GM21717 (cell line): ENCODE measurements around the gene NR5A1.

Source experiments
- ATAC-seq: cut with Tn5 transposase; IDR thresholded peaks from one replicate; pipeline ENCODE4 v1.9.1; 2021; ENCODE audit warnings: mild to moderate bottlenecking, moderate library complexity; ENCODE audit not compliant: unreplicated experiment

NR5A1 gene

DNA sequence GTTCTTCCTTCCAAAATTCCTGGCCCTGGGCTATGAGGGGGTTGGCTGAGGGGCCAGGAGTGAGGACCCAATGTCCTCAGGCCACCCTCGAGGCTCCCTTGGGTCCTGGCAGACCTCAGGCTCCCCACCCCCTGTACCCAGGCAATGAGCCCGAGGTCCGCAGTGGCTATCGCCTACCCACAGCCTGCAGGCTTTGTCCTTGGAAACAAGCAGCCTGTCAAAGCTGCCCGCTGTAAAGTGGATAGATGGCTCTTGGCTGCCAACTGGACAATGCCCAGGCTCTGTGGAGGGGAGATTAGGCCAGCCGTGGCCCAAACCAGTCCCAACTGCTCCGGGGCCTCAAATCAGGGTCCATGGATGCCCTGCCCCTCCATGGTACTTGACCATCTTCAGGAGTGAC, 59.2 kb downstream of the NR5A1 start:
- ATAC-seq = no peak

DNA sequence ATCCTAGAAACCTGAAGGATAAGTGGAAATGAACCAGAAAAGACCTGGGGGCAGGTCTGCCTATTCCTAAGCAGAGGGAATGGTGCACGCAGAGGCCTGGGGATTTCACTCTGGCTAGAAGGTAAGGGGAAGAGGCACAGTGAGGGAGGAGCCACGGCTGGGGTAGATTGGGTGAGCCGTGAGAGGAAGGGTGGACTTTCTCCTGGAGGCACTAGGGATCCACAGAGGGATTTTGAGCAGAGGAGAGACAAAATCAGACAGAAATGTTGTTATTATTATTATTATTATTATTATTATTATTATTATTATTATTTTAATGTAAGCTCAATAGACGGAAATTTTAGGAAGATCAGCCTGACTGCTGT, 59.9 kb downstream of the NR5A1 start:
- no peak for ATAC-seq

DNA sequence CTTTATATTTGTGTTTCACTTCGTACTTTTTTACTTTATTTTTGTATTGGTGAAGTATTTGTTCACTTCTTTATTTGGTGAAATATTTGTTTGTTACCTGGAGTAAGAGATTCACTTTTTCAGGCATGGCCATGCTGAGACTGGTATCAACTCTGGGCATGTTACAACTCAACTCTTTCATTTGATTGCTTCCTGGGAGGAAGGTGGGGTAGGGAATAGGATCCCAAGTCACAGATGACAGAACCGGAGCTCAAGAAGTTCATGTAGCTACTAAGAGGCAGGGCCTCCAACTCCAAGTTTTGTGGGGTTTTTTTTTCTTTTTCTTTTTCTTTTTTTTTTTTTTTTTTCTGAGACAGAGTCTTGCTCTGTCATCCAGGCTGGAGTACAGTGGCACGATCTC, 63.0 kb downstream of the NR5A1 start:
- no peak for ATAC-seq

DNA sequence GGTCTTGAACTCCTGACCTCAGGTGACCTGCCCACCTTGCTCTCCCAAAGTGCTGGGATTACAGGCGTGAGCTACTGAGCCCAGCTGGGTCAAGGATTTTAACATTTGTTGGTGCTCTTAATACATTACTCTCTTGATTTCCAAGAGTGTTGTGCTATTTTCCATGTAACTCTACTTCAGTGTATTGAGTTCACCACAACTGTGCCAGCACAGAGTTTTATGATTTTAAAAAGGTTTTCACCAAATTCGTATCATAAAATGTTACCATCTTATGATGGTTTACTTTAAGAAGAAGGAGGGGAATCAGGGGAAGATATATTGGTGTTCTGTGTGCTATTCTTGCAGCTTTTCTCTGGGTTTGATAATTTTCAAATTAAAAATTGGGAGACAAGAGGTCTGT, 63.6 kb downstream of the NR5A1 start:
- ATAC-seq = no peak

DNA sequence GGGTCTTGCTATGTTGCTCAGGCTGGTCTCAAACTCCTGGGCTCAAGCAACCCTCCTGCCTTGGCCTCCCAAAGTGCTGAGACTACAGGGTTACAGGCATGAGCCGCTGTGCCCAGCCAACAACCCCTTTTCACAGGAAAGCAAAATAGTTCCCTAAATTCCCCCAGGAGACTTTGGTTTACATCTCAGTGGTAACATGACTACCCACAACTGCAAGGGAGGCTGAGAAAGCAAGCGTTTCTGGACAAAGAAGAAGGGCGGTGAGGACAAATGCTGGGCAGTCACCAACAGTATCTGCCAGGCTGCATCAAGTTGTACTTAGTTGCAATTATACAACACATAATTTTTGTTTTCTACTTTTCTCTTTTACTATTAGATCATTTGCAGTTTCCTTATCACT, 64.4 kb downstream of the NR5A1 start:
- ATAC-seq = no peak

DNA sequence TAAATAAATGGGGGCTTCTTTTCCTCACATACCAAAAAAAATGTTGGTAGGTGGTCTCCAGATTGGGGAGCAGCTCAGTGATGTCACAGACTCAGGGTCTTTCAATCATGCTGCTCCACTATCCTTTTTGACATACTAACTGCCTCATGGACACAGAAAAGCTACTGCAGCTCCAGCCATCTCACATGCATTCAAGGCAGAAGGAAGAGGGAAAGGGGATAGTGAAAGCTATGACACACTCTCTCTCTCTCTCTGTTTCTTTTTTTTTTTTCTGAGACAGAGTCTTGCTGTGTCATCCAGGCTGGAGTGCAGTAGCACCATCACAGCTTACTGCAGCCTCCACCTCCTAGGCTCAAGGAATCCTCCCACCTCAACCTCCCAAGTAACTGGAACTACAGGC, 64.8 kb downstream of the NR5A1 start:
- ATAC-seq = no peak

DNA sequence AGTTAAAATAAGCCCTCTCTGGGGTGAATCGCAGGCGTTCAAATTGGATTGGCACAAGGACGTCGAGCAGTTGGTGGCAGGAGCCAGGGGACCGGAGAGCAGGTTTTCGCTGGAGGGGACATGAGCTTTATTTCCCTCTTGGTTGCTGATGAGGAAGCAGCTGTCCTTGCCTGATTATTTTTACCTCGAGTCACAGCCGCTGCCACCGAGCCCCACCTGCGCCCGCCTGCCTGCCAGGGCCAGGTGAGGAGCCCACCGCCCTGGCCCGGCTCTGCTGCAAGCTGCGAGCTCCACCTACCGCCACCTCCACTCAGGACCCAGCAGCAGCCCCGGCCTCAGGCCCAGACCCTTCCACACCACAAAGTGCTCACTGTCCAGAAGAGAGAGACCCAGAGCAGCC, 65.9 kb downstream of the NR5A1 start:
- ATAC-seq = no peak

DNA sequence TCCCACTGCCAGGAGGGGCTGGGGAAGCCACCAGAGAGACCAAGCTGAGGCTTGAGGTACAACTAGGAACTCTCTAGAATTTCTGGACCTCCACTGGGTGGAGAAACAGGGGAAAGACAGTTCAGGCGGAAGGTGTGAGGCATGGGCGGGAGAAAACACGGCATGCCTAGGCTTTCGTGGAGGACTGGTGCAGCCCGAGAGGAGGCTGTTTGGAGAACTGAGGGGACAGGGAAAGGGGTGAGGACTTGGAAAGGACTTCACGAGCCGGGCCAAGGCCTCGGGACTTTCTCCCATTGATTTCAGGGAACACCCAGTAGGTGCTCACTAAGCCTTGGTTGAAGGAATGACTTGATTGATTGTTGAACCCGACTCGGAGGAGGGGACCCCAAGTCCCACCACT, 66.4 kb downstream of the NR5A1 start:
- no peak for ATAC-seq

DNA sequence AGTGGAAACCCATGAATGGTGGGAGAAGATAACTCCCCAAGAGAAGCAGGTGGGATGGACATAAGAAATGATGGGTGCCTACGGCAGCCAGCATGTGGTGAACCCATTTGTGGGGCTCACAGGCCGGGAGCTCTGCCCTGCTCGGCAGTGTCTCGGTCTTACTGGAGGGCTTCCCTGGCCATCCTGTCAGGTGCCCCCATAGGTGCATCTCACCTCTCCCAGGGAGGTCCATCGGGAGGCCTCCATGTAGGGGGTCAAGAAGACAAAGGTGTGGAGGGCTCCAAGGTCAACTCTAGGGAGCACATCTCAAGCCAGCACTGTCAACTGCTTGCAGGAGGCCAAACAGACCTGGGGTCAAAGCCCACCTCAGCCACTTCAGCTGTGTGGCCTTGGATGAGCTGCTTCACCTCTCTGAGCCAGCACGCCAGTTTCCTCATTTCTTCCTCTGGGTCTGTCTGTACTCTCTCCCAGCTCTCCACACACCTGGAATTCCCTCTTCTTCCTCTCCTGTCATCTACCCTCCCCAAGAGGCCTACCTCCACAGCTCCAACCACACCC, 67.4 kb downstream of the NR5A1 start:
- no peak for ATAC-seq

DNA sequence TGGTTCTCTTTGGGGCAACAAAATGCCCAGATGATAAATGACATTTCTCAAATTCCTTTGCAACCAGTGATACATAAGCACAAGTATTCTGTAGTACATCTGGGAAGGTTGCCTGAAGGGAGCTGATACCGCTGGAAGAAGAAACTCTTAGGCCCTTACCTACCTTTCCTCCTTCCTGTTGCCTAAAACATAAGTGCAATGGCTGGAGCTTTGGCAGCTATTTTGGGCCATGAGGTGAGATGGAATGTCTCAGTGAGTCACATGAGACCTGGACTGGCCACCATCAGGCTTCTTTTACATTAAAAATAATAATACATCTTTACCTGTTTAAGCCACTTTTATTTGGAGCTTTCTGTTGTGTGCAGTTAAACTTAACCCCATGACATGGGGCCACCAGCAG, 68.1 kb downstream of the NR5A1 start:
- ATAC-seq = no peak

DNA sequence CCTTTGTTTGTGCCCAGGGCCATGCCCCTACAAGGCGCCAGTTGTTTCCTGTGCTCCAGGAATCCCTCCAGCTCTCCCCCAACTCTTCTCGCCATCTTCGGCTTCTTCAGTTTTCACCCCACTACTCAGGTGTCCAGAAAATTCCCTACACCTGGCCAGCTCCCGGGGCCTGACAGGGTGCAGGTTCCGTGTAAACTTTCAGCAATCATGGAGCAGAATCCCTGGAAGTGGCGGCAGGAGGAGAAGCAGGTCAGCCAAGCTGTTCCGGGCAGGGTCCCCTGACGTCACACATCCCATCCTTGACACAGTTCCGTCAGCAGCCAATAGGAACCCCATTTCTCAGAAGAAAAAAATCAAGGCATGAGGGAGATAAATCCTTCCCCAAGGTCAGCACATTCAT, 69.1 kb downstream of the NR5A1 start:
- ATAC-seq = no peak

DNA sequence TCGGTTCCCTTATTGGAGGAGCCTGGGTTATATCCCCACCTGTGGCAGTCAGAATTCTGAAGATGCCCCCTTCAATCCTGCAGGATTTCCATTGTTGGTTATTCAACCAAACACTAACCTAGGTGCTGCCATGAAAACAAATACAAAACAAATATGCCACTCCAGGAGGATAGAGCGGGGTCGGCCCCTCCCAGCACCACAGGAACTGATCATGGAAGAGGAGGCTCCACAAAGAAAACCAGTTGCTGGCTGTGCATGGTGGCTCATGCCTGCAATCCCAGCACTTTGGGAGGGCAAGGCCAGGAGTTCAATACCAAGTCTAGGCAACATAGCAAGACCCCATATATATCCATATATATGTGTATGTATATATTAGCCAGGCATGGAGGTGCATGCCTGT, 70.1 kb downstream of the NR5A1 start:
- ATAC-seq = no peak

DNA sequence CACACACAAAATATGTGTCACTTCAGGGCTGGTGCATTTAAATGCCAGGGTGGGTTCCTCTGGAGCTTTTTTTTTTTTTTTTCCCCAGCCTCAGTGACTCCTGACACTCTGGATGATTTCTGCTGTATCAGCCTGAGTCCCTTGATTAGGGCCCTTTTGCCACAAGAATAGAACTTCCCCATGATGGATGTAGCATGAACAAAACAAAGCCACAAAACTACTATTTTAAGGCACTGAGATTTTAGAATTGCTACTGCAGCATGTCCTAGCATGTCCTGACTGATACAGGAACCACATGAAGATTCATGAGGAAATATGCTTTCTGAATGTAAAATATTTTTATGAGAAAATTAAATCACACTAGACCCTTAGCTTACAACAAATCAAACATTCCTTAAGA, 70.9 kb downstream of the NR5A1 start:
- no peak for ATAC-seq
